ENCODE results near the gene ZNF343. TPM values are rescaled to one million over a fixed set of nuclear protein-coding genes. Genes with fewer than 3 reads are reported as not detected.

ZNF343 gene
- total RNA-seq, 1 experiment from 2014 or later, result 13.4 TPM

DNA sequence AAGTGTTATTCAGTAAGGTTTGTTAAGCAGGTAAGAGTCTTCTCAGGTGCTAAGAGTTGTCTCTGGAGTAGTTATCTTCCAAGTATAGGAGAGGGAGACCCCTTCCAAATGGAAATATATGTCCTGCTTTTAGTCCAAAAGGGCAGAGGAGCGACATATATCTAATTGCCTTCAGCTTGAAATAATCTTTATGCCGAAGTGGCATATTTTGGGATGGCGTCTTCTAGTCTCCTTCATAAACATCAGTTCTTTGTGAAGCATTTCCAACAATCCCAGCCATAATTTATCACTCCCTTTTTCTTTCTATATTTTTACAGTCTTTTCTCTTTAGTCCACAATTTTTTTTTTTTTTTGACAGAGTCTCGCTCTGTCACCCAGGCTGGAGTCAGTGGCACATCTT lies 33.6 kb upstream of the ZNF343 start:
- in situ Hi-C loops (cut with HindIII; ENCODE audit: low pct_unique_long_range_greater_than_20kb, low sequenced_read_pairs), result no loop called here
- Histone ChIP-seq H3K9me3 (ENCODE audit: control insufficient read depth, insufficient read depth, low read depth, low read length) (no peaks in the 10 kb centered on the region), H3K27me3 (ENCODE audit: control insufficient read depth, insufficient read depth, low read length) (peaks cover 14% of the 10 kb centered on the region), H3K27ac (ENCODE audit: low read length) (no peak overlapping the region), H3K4me3 (ENCODE audit: low read depth in 2 of 2, low read length in 2 of 2) (no peak overlapping the region), H3K36me3 (ENCODE audit: control insufficient read depth, insufficient read depth, low read length) (no peaks in the 10 kb centered on the region), H3K4me1 (ENCODE audit: control insufficient read depth, insufficient read depth, low read length) (no peaks in the 10 kb centered on the region)
- BruUV-seq (replicated peaks), result no TSS peak
- TF ChIP-seq SIN3A (IDR thresholded peaks at IDR 0.05; ENCODE audit: borderline replicate concordance, insufficient read depth, low read depth, low read length) (no peak), POLR2AphosphoS5 (IDR thresholded peaks at IDR 0.05; ENCODE audit: low read depth, low read length) (no peak), TCF7L2 (IDR thresholded peaks at IDR 0.05; ENCODE audit: low read depth, low read length) (no peak)
- TF ChIP-seq, protein P1, sequence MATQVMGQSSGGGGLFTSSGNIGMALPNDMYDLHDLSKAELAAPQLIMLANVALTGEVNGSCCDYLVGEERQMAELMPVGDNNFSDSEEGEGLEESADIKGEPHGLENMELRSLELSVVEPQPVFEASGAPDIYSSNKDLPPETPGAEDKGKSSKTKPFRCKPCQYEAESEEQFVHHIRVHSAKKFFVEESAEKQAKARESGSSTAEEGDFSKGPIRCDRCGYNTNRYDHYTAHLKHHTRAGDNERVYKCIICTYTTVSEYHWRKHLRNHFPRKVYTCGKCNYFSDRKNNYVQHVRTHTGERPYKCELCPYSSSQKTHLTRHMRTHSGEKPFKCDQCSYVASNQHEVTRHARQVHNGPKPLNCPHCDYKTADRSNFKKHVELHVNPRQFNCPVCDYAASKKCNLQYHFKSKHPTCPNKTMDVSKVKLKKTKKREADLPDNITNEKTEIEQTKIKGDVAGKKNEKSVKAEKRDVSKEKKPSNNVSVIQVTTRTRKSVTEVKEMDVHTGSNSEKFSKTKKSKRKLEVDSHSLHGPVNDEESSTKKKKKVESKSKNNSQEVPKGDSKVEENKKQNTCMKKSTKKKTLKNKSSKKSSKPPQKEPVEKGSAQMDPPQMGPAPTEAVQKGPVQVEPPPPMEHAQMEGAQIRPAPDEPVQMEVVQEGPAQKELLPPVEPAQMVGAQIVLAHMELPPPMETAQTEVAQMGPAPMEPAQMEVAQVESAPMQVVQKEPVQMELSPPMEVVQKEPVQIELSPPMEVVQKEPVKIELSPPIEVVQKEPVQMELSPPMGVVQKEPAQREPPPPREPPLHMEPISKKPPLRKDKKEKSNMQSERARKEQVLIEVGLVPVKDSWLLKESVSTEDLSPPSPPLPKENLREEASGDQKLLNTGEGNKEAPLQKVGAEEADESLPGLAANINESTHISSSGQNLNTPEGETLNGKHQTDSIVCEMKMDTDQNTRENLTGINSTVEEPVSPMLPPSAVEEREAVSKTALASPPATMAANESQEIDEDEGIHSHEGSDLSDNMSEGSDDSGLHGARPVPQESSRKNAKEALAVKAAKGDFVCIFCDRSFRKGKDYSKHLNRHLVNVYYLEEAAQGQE (IDR thresholded peaks at IDR 0.05; ENCODE audit: insufficient read depth in 1 of 2, low read depth in 2 of 2, low read length in 1 of 2), result no peak
- TF ChIP-seq, protein P2, sequence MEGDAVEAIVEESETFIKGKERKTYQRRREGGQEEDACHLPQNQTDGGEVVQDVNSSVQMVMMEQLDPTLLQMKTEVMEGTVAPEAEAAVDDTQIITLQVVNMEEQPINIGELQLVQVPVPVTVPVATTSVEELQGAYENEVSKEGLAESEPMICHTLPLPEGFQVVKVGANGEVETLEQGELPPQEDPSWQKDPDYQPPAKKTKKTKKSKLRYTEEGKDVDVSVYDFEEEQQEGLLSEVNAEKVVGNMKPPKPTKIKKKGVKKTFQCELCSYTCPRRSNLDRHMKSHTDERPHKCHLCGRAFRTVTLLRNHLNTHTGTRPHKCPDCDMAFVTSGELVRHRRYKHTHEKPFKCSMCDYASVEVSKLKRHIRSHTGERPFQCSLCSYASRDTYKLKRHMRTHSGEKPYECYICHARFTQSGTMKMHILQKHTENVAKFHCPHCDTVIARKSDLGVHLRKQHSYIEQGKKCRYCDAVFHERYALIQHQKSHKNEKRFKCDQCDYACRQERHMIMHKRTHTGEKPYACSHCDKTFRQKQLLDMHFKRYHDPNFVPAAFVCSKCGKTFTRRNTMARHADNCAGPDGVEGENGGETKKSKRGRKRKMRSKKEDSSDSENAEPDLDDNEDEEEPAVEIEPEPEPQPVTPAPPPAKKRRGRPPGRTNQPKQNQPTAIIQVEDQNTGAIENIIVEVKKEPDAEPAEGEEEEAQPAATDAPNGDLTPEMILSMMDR (IDR thresholded peaks at IDR 0.05), result no peak
- intact Hi-C loops (cut with micrococcal nuclease; ENCODE audit: unreplicated experiment), result no loop called here
- ChIA-PET CTCF (interaction anchor here (0.8 kb wide), 1 partner anchor 145 kb away, joined by 3 read pairs; no protein-coding TSS in a partner anchor), POLR2A (no interaction called here)
- no peak for DNase-seq (ENCODE audit: low read depth, low spot score)
- ATAC-seq, result no peak

DNA sequence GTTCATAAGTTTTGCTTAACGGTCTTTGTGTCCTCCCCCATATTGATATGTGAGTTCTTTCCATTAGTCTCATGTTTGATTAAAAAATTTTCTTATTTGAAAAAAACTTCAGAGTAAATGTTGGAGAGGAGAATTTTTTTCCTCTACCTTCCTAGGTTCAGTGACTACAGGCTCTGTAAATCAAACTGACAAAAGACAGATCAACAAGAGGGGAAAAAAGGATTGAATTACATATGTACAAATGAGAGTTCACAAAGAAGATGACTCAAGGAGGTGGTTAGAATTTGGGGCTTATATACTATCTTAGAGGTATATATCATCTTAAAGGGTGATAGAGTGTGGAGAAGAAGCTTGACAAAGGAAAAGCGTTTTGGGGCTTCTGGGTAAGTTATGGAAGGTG lies 33.2 kb upstream of the ZNF343 start:
- DNase-seq (ENCODE audit: low read depth, low spot score) (no peak), ATAC-seq (no peak)
- no TSS peak for BruUV-seq (replicated peaks)
- peaks cover 14% of the 10 kb centered on the region for H3K27me3 ChIP-seq (ENCODE audit: control insufficient read depth, insufficient read depth, low read length)
- H3K27ac ChIP-seq (ENCODE audit: low read length), result no peak overlapping the region
- no peaks in the 10 kb centered on the region for H3K9me3 ChIP-seq (ENCODE audit: control insufficient read depth, insufficient read depth, low read depth, low read length)
- in situ Hi-C loops (cut with HindIII; ENCODE audit: low pct_unique_long_range_greater_than_20kb, low sequenced_read_pairs) (no loop called here), intact Hi-C loops (cut with micrococcal nuclease; ENCODE audit: unreplicated experiment) (no loop called here)
- TF ChIP-seq, protein P2 (IDR thresholded peaks at IDR 0.05), result no peak
- no peak for TF ChIP-seq TCF7L2 (IDR thresholded peaks at IDR 0.05; ENCODE audit: low read depth, low read length)
- no peak for TF ChIP-seq POLR2AphosphoS5 (IDR thresholded peaks at IDR 0.05; ENCODE audit: low read depth, low read length)
- TF ChIP-seq, protein P1 (IDR thresholded peaks at IDR 0.05; ENCODE audit: insufficient read depth in 1 of 2, low read depth in 2 of 2, low read length in 1 of 2), result no peak
- TF ChIP-seq SIN3A (IDR thresholded peaks at IDR 0.05; ENCODE audit: borderline replicate concordance, insufficient read depth, low read depth, low read length), result no peak
- H3K4me1 ChIP-seq (ENCODE audit: control insufficient read depth, insufficient read depth, low read length), result no peaks in the 10 kb centered on the region
- CTCF ChIA-PET, result interaction anchor here (0.8 kb wide), 1 partner anchor 146 kb away, joined by 3 read pairs; no protein-coding TSS in a partner anchor
- no peak overlapping the region for H3K4me3 ChIP-seq (ENCODE audit: low read depth in 2 of 2, low read length in 2 of 2)
- no peaks in the 10 kb centered on the region for H3K36me3 ChIP-seq (ENCODE audit: control insufficient read depth, insufficient read depth, low read length)
- POLR2A ChIA-PET, result no interaction called here
